Stimulated activated CD4-positive, alpha-beta T cell treated with anti-CD3 and anti-CD28 coated beads, Interleukin-12 subunit alpha, Interleukin-12 subunit beta, amount 100 ng/mL, for 48 hours (primary cell): ENCODE results near the gene EPB42.
"Not testable (repeated sequence)": the region's sequence is repeated elsewhere in the genome, so short reads cannot be mapped to it uniquely, and the experiment has no call there.

Experiments
- DNase-seq, 3 donors: peaks; one replicate each; pipeline ENCODE4 v3.0.0-alpha.2; 2020; ENCODE audit warnings: low read depth in 2 of 3, low spot score in 1 of 3

Gene EPB42

GRCh38 chr15:43213466-43213865 is 7.4 kb downstream of the EPB42 start:
- no peak for DNase-seq

- no peak for DNase-seq
Measured at GRCh38 chr15:43212951-43213350, 7.9 kb downstream of the EPB42 start.

DNA sequence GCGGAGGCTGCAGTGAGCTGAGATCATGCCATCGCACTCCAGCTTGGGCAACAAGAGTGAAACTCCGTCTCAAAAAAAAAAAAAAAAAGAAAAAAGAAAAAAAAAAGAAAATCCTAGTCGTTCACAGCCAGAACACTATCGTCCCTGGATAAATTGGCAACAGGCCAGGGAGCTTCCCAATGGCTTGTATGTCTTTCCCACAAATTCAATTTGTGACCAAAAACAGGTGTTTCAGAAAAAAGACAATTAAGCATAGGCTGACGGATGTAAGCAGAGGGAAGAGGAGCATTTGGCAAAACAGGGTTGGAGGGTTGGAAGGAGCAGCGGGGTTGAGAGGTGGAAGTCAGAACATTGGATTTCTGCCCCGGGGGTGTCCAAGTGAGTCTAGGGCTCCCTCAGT is 8.5 kb downstream of the EPB42 start:
- DNase-seq, result no peak

DNA sequence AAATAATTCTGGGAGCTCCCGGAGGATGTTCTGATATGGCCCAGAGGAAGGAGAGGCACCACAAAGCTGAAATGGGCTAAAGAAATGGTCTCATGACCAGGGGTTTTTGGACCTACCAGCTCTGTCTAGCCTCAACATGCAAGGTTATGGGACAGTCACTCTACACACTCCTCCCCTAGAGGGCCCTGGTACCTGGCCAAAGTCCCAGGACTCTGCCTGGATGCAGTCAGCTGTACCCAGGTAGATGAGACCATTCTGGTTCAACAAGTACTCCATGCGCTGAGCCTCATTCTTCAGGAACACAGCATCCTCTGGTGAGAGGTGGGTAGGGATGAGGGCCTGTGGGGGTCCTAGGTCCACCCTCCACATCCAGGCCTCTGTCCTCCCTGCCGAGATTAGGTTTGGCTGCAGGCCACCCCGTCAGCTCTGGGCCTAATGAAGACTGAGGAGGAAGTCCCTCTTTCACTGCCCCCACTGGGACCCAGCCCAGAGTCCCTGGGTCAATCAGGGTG is 9.5 kb downstream of the EPB42 start:
- no peak for DNase-seq

GRCh38 chr15:43210807-43211206 is 10.0 kb downstream of the EPB42 start:
- DNase-seq, result no peak

DNA sequence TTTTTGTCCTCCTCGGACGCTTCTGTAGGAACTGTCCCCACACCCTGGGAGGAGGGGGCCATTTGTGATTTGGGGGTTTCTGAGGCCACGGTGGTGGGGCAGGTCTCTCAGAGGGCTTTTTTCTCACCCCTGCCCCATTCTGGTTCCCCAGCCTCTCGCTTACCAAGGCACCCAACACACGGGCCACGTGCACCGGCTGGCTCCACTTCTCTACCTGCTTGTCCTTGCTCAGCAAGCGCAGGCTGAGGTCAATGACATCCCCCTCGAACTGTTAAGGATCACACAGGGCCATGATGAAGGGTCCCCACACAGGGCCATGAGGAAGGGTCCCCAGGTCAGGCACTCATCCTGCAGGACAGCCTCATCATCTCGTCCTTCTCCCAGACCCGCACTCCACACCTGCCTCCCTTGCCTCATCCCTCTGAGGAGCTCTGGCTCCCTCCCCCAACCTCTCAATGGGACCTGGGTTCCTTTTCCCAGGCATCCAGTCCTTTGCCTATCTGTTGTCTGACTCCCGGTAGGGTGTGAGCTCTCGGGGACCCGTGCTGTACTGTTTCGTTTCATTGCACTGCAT is 10.6 kb downstream of the EPB42 start:
- DNase-seq, result no peak

DNA sequence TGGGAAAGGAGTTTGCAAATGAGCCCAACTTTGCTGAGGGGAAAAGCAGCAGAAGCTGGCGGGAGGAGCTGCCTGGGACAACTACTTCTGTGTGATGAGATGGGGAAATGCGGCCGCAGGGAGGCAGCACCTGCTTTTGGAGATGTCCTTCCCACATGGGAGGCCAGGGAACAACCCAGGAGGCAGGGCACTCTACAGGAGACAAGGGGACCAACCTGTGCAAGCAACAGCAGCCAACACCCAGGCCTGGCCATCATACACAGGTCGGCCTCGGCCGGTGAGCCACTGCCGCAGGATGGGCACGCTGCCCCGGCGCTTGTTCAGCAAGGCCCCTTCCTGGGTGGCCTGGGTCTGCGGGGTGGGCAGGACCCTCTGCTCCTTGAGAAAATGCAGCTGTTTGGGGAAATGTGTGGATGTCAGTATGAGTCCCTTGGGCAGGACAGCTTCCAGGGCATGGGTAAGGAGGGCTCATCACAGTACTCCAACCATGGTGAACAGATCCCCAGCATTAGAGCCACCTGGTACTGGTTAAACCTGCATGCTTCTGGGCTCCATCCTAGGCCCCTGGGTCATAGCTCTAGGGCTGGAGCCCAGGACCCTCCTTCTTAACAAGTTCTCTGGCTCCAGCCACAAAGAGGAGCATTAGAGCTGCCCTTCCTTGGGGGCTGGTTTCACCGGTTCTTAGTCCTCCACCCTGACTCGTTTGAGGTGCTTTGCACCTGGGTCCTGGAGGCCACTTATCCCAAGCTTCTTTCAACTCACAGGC is 11.6 kb downstream of the EPB42 start:
- no peak for DNase-seq

DNA sequence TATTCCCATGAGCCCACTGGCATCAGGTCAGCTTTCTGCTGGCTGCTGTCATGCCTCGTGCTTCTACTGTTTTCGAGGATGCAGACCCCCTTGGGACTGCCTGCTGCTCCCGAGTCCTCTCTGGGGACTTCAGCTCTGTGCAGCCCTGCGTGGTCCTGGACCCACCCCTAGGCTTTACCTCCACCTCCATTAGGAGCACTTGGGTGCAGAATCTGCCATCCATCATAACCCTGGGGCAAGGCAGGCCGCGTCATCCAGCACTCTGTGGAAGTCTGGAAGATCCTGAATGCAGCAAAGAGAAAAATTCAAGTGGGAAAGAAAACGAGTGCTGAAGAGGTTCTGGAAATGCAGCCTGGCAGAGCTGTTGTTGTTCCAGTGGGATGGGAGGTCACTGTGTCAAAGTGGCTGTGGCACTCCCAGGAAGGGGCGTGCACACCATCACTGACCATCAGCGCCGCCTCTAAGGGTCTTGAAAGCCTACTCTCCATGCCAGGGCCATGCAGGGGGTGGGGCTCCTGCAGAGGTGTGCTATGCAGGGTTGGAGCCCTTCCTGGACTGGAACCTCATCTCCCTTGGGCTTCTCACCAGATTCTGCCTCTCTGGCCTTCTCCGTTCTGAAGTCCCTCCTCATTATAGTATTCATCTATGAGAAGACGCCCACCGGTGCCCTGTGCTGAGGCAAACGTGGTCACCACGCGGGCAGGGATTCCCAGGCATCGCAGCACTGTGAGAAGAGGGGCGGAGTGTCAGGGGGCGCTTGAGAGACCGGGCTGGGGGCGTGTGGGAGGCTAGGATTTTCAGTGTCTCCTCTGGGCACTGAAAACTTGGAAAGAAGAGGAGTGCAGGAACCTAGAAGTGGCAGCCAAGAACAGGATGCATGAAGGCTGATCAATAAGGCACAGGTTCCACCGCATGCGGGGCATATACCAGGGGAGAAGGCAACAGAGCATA is 12.5 kb downstream of the EPB42 start:
- DNase-seq, result no peak

GRCh38 chr15:43207024-43207423 is 13.8 kb downstream of the EPB42 start:
- DNase-seq, result no peak

DNA sequence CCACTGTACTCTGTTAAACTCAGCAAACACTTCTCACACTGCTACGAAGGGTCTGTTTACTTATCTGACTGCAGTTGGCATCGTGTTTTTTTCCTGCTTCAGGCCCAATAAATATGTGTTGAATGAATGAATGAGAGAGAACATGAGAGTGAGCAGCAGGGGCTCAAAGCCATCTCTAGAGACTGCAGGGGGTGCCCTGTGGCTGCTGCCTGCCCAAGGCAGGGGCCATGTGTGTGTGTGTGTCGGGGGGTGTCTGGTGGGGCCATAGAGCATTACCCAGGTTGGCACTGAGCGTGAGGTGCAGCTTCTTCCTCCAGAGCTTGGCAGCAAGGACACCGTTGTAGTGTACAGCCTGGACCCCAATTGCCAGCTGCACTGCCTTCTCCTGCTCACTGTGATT is 14.8 kb downstream of the EPB42 start:
- no peak for DNase-seq

DNA sequence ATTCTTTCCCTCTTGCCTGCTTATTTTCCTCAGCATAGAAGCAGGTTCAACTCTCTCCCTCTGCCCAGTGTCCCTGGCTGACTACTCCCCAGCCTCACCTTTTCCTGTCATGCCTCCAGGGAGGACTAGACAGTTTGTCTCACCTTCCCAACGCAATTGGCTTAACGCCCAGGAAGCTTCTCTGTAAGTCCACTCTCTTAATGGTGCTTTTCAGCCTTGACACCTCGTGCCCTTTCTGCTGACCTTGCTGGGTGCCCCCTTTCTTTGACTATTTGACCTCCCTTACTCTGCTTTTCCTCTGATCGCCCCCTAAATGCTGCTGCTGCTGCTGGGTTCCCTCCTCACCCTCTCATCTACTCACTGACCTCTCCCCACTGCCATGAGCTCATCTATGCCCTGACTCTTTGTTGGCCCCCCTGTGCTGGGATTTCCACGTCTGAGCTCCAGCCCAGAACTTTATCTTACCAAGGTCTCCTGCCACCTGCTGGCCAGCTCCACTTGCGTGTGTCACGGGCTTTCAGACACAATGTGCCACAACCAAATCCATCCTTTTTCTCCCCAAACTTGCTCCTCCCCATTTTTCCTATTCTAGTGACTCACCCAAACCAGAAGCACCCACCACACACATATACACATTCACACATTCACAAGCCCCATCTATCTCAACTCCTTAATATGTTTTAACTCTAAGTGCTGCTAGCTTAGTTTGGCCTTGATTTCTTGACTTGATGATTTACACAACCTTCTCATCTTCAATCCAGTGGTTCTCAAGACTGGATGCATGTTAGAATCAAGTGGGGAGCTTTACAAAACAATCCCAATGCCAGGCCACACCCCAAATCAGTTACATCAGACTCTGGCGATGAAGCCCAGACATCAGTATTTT is 16.6 kb downstream of the EPB42 start:
- peak in 2 of 3 donors; percentile 26 to 35 for DNase-seq

DNA sequence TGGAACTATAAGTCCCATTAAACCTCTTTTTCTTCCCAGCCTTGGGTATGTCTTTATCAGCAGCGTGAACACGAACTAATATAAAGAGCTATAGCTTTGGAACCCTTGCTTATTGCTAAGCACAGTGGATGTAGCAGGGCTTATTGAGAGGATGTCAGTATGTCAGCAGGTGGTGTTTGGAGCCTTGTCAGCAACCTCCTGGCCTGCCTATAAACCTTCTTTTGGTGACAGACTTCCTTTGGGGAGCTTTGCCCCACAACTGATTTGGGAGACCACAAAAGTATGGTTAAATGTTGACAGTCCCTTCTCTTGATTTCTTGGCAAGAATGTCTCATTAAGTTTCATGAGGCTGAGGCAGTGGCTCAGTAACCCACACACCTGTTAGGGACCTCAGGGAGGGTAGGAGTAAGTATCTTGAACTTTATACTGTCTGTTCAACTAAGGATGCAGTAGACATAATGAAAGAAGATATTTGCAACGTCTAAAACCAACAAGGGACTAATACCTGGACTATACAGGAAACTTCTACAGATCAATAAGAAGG is 20.8 kb downstream of the EPB42 start:
- DNase-seq, result no peak

DNA sequence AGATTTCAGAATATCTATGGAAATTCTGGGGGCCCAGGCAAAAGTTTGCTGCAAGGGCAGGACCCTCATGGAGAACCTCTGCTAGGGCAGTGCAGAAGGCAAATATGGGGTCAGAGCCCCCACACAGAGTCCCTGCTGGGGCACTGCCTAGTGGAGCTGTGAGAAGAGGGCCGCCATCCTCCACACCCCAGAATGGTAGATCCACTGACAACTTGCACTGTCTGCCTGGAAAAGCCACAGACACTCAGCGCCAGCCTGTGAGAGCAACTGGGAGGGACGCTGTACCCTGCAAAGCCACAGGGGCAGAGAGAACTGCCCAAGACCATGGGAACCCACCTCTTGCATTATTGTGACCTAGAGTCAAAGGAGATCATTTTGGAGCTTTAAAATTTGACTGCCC is 21.8 kb downstream of the EPB42 start:
- no peak for DNase-seq

- DNase-seq, result not testable (repeated sequence)
Measured at GRCh38 chr15:43198556-43198955, 22.3 kb downstream of the EPB42 start.

DNA sequence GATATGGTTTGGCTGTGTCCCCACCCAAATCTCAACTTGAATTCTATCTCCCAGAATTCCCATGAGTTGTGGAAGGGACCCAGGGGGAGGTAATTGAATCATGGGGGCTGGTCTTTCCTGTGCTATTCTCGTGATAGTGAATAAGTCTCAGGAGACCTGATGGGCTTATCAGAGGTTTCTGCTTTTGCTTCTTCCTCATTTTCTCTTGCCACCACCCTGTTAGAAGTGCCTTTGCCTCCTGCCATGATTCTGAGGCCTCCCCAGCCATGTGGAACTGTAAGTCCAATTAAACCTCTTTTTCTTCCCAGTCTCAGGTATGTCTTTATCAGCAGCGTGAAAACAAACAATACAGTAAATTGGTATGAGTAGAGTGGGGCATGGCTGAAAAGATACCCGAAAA is 23.0 kb downstream of the EPB42 start:
- not testable (repeated sequence) for DNase-seq

DNA sequence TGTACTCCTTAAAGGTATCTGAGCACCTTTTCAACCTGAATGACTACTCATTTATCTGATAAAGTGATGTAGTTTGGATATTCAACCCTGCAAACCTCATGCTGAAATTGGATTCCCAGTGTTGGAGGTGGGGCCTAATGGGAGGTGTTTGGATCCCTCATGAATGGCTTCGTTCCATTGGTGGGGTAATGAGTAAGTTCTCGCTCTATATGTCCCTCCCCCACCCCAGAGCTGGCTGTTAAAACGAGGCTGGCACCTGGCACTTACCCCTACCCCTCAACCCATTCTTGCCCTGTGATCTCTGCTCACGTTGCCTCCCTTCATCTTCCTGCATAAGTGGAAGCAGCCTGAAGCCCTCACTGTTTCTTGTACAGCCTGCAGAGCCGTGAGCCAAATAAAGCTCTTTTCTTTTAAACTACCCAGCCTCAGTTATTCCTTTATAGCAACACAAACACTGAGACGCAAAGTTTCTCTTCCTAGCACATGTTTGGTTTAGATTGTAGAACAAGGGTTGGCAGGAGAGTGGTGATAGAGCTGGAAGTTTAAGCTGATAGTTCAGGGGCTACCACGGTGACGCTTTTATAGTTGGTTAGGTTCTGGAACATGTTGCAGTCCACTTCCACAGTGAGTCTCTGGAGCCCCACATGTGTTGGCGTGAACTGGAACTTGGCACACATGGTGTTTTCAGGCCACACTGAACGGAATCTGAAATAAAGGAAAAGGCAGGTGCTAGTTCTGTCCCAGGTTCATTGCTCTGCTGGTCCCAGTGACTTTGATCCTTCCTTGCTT is 23.9 kb downstream of the EPB42 start:
- DNase-seq, result no peak

- DNase-seq, result no peak
Measured at GRCh38 chr15:43194795-43195194, 26.0 kb downstream of the EPB42 start.

DNA sequence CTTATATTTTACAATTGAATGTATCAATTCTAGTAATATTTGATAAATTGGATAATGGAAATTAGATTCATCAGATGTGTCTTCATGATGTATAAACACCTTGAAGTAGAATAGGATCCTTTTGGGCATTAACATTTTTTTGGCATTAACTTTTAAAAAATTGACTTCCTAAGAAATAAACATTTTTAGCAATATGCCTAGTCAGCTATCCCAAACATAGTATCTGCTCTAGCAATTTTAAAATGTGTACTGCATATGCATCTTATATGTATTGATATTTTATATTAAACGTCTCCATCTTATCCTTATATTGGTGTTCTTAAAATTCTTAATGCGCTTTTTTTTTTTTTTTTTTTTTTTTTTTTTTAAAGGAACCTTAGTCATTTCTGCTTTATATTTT is 27.1 kb downstream of the EPB42 start:
- no peak for DNase-seq

DNA sequence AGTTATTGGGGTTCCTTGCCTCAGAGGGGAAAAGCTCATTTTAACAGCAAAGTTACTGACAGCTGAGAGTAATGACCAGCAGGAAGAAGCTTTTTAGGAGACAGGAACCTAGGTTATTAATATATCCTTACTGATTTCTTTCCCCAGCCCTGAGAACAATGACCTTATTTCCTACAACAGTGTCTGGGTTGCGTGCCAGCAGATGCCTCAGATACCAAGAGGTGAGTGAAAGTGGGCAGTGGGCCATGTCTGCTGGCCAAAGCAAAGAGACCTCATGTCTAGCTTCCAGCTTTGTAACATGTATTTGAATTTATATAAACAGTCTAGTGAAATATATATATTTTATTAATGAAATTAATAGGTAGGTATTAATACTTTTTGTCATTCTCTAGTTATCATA is 30.6 kb downstream of the EPB42 start:
- no peak for DNase-seq

DNA sequence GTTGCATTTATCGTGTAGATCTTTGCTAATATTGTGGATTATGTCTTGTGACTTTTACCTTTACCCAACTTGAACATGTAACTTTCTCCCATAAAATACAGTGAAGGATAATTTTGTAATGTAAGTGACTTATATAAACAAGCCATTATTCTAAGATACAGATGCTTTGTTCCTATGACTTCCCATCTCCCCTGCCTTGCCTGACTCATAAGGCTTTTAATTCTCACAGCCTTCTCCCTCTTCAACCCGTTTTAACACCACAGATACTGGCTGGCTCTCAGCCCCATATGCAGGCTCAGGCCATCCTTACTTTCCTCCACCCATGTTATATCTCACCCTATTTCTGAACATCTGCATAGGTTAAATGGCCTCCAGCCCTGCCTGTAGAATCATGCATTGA is 31.5 kb downstream of the EPB42 start:
- DNase-seq, result no peak
